Endodermal cell (in vitro differentiated cells): ENCODE results near the gene RIC1. TPM values are rescaled to one million over a fixed set of nuclear protein-coding genes. Genes with fewer than 3 reads are reported as not detected.

Experiments used
- DNase-seq: peaks from one replicate; pipeline ENCODE4 v3.0.0-alpha.2; 2017
- H3K27ac ChIP-seq: 2 replicates; pipeline ENCODE4 v1.5.1; 2013; ENCODE audit warnings: mild to moderate bottlenecking, low read depth, low read length, moderate library complexity
- H3K27me3 ChIP-seq: 2 replicates; pipeline ENCODE4 v1.6.1; 2013; ENCODE audit warnings: mild to moderate bottlenecking, low read length, moderate library complexity; ENCODE audit not compliant: insufficient read depth, control insufficient read depth, poor library complexity, severe bottlenecking
- H3K36me3 ChIP-seq: 2 replicates; pipeline ENCODE4 v1.7.0; 2013; ENCODE audit warnings: mild to moderate bottlenecking, low read length, moderate library complexity; ENCODE audit not compliant: control insufficient read depth, insufficient read depth
- H3K4me1 ChIP-seq: one replicate; pipeline ENCODE4 v1.7.0; 2013; ENCODE audit warnings: low read length; ENCODE audit not compliant: control insufficient read depth, insufficient read depth
- H3K4me3 ChIP-seq: 2 replicates; pipeline ENCODE4 v1.5.1; 2013; ENCODE audit warnings: mild to moderate bottlenecking, low read length, moderate library complexity
- H3K9ac ChIP-seq: 2 replicates; pipeline ENCODE4 v1.6.1; 2013; ENCODE audit warnings: mild to moderate bottlenecking, low read length, moderate library complexity; ENCODE audit not compliant: poor library complexity, severe bottlenecking; ENCODE audit errors: extremely low read depth
- H3K9me3 ChIP-seq: 2 replicates; pipeline ENCODE4 v1.6.1; 2013; ENCODE audit warnings: mild to moderate bottlenecking, low read length, moderate library complexity; ENCODE audit not compliant: control insufficient read depth
- H3K27ac Mint-ChIP-seq: 2 replicates; pipeline ENCODE4 v1.8.0; 2020; ENCODE audit warnings: mixed read lengths
- H3K27me3 Mint-ChIP-seq: 2 replicates; pipeline ENCODE4 v1.8.0; 2021; ENCODE audit warnings: mild to moderate bottlenecking, mixed read lengths; ENCODE audit not compliant: insufficient read depth
- H3K36me3 Mint-ChIP-seq: 2 replicates; pipeline ENCODE4 v1.8.0; 2020; ENCODE audit warnings: low read depth, mixed read lengths
- H3K4me1 Mint-ChIP-seq: 2 replicates; pipeline ENCODE4 v1.8.0; 2020; ENCODE audit warnings: mixed read lengths
- H3K4me3 Mint-ChIP-seq: 2 replicates; pipeline ENCODE4 v1.8.0; 2020; ENCODE audit warnings: mild to moderate bottlenecking, moderate library complexity, mixed read lengths
- H3K9me3 Mint-ChIP-seq: 2 replicates; pipeline ENCODE4 v1.8.0; 2020; ENCODE audit warnings: mild to moderate bottlenecking, mixed read lengths
- WGBS, 2 experiments: methylation state at CpG; one replicate each; pipeline versions ENCODE4 v1.1.5 to v1.1.7; 2013; ENCODE audit warnings: missing lambda C conversion rate in 2 of 2, mixed read lengths in 1 of 2; ENCODE audit not compliant: insufficient coverage in 1 of 2, insufficient read length in 1 of 2; 5-methylcytosine and 5-hydroxymethylcytosine counted together
- total RNA-seq, 2 donors: library from RNA; stranded (reverse); fragmentation: NEBNext Ultra II Directional in 1 of 2; extraction: Animal tissue kit (Norgen Biotek cat#: 25700) in 1 of 2; gene quantifications; 2 replicates in 1 of 2; 3 replicates in 1 of 2; pipeline ENCODE4 v1.2.1, GENCODE V29; 2021
- TF ChIP-seq, protein P1 (sequence below): fragments of 200-600 bp; sonication (generic); conservative IDR thresholded peaks from 2 replicates; pipeline ENCODE4 v1.5.0; 2021; ENCODE audit warnings: antibody characterized with exemption, mild to moderate bottlenecking

Gene RIC1
- total RNA-seq, 2 donors from 2014 or later, result 27.0 to 27.1 TPM

DNA sequence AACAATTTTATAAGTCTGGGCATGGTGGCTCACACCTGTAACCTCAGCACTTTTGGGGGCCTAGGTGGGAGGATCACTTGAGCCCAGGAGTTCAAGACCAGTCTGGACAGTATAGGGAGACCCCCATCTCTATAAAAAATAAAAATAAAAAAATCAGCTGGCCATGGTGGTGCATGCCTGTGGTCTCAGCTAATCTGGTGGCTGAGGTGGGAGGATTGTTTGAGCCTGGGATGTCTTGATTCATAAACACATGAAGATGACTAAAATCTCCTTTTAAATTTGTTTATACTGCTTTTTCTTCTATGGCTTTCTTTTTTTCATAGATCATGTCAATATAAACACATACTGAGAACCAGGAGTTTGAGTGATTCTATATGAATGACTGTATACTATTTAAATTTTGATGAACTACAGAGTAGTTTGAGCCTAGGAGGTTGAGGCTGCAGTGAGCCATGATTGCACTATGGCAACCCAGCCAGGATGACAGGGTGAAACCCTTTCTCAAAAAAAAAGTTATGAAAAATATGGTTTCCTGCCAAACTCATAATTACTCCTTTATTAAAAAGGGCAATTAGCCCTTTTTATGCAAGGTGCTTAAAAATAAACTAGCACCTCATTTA lies 14.2 kb downstream of the RIC1 start:
- H3K4me1 Mint-ChIP-seq, result peaks cover 10% of the 10 kb centered on the region
- peaks cover 12% of the 10 kb centered on the region for H3K36me3 Mint-ChIP-seq
- no peak overlapping the region for H3K27ac ChIP-seq

DNA sequence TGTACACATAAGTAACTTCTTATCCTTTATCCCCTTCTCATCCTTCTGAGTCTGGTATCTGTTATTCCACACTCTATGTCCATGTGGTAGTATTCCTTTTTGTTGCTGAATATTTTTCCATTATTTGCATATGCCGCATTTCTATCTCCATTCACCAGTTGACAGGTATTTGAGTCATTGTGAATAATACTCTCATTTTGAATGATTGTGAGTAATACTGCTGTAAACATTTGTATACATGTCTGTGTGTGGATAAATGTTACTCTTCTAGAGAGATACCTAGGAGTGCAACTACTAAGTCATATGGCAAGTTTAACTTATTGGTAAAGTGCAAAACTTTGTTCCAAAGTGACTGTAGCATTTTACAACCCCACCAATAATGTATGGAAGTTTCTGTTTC lies 15.6 kb downstream of the RIC1 start:
- no peaks in the 10 kb centered on the region for H3K4me1 ChIP-seq
- TF ChIP-seq, protein P1, sequence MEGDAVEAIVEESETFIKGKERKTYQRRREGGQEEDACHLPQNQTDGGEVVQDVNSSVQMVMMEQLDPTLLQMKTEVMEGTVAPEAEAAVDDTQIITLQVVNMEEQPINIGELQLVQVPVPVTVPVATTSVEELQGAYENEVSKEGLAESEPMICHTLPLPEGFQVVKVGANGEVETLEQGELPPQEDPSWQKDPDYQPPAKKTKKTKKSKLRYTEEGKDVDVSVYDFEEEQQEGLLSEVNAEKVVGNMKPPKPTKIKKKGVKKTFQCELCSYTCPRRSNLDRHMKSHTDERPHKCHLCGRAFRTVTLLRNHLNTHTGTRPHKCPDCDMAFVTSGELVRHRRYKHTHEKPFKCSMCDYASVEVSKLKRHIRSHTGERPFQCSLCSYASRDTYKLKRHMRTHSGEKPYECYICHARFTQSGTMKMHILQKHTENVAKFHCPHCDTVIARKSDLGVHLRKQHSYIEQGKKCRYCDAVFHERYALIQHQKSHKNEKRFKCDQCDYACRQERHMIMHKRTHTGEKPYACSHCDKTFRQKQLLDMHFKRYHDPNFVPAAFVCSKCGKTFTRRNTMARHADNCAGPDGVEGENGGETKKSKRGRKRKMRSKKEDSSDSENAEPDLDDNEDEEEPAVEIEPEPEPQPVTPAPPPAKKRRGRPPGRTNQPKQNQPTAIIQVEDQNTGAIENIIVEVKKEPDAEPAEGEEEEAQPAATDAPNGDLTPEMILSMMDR, result no peak
- Mint-ChIP-seq H3K9me3 (no peaks in the 10 kb centered on the region), H3K4me3 (no peak overlapping the region), H3K27ac (no peak overlapping the region), H3K4me1 (peaks cover 8% of the 10 kb centered on the region), H3K27me3 (no peaks in the 10 kb centered on the region), H3K36me3 (peaks cover 10% of the 10 kb centered on the region)
- H3K27me3 ChIP-seq, result no peaks in the 10 kb centered on the region
- H3K27ac ChIP-seq, result no peak overlapping the region
- H3K9me3 ChIP-seq, result peaks cover 3% of the 10 kb centered on the region
- peaks cover 5% of the 10 kb centered on the region for H3K36me3 ChIP-seq
- WGBS, 2 experiments, result 100% methylated on average over 1 of the region's 1 CpG; no CpG with 5 or more reads in 1 of the 2 experiments
- no peak overlapping the region for H3K4me3 ChIP-seq
- DNase-seq, result no peak
- H3K9ac ChIP-seq, result no peak overlapping the region

More for the DNA sequence above, 14.2 kb downstream of the RIC1 start:
- H3K9me3 ChIP-seq, result peaks cover 12% of the 10 kb centered on the region
- no peak overlapping the region for H3K4me3 ChIP-seq
- no peak overlapping the region for H3K27ac Mint-ChIP-seq
- H3K27me3 Mint-ChIP-seq, result no peaks in the 10 kb centered on the region
- TF ChIP-seq, protein P1, result no peak
- no peak overlapping the region for H3K9ac ChIP-seq
- no peak overlapping the region for H3K4me3 Mint-ChIP-seq
- H3K4me1 ChIP-seq, result no peaks in the 10 kb centered on the region
- peaks cover 1% of the 10 kb centered on the region for H3K9me3 Mint-ChIP-seq
- peaks cover 5% of the 10 kb centered on the region for H3K36me3 ChIP-seq
- no peaks in the 10 kb centered on the region for H3K27me3 ChIP-seq
- no peak for DNase-seq

DNA sequence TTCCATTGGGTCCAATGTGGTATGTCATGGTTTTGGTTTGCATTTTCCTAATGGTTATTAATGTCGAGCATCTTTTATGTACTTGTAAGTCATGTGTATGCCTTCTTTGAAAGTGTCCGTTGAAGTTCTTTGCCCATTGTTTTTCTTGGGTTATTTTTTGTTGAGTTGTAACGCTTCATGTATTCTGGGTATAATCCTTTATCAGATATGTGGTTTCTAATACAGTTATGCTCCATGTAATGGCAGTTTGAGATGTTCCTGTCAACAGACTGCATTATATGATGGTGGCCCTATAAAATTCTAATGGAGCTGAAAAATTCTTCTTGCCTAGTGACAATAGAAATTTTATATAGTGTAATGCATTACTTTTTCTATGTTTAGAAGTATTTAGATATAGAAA lies 17.2 kb downstream of the RIC1 start:
- H3K4me3 Mint-ChIP-seq, result no peak overlapping the region
- no peaks in the 10 kb centered on the region for H3K9me3 Mint-ChIP-seq
- H3K9me3 ChIP-seq, result no peaks in the 10 kb centered on the region
- no peak overlapping the region for H3K9ac ChIP-seq
- H3K4me1 ChIP-seq, result no peaks in the 10 kb centered on the region
- H3K4me3 ChIP-seq, result no peak overlapping the region
- no peak overlapping the region for H3K27ac ChIP-seq
- no peak for DNase-seq
- peaks cover 6% of the 10 kb centered on the region for H3K36me3 Mint-ChIP-seq
- WGBS, 2 experiments, result 96% methylated on average over 3 of the region's 3 CpGs; no CpG with 5 or more reads in 1 of the 2 experiments
- TF ChIP-seq, protein P1, result no peak
- no peaks in the 10 kb centered on the region for H3K27me3 Mint-ChIP-seq
- no peaks in the 10 kb centered on the region for H3K27me3 ChIP-seq
- no peaks in the 10 kb centered on the region for H3K4me1 Mint-ChIP-seq
- no peak overlapping the region for H3K27ac Mint-ChIP-seq
- H3K36me3 ChIP-seq, result no peaks in the 10 kb centered on the region
